GM18867 (cell line): Measurements from ENCODE around the gene WDR86.

Experiments used
- ATAC-seq: cut with Tn5 transposase; IDR thresholded peaks from one replicate; pipeline ENCODE4 v1.9.1; 2021; ENCODE audit warnings: mild to moderate bottlenecking, moderate library complexity; ENCODE audit not compliant: unreplicated experiment

WDR86 gene

DNA sequence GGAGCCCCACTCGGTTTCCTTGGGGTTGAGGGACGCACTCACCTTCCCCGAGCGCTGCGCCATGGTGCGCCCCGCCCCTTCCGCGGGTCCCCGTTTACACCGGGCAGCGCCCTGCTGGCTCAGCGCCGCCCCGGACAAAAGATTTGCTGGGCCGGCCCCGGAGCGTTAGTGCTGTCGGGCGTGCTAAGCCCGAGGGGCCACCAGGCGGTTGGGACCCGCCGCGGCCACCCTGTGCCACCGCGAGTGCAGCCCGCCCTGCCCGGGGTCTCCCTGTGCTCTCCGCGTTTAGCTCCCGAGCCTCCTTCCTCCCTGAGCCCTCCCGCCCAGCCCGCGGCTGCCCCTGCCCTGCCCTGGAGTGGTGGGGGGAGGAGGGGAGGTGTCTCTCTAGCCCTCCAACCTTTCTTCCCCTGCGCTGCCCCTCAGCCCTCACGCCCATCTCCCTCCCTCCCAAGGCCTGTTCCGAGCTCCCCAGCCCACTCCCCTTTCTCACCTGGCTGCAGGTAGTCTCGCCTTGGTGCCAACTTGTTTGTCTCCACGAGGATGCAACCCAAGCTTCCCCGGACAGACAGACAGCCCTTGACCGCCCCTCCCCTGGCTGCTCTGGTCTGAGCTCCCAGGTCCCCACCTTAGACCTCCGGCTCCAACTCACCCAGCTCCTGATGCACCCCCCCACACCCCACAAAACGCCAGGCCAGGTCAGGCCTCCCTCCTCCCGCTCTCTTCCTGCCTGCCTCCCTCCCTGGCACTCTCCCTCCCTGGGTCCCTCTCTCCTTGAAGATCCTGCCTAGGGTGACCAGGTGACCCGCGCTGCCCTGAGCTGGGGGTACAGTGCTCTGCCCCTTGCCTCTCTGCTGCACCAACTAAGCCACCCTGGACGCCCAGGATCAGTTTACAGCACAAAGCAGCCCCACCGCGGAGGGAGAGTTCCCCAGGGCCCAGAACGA lies 30.3 kb upstream of the WDR86 start, which contains the start of gene CRYGN:
Gene CRYGN (minus strand): TSS at position 287 of the 944 bp plus-strand sequence. CDS start 224 bp downstream, at position 63.
- no peak for ATAC-seq

DNA sequence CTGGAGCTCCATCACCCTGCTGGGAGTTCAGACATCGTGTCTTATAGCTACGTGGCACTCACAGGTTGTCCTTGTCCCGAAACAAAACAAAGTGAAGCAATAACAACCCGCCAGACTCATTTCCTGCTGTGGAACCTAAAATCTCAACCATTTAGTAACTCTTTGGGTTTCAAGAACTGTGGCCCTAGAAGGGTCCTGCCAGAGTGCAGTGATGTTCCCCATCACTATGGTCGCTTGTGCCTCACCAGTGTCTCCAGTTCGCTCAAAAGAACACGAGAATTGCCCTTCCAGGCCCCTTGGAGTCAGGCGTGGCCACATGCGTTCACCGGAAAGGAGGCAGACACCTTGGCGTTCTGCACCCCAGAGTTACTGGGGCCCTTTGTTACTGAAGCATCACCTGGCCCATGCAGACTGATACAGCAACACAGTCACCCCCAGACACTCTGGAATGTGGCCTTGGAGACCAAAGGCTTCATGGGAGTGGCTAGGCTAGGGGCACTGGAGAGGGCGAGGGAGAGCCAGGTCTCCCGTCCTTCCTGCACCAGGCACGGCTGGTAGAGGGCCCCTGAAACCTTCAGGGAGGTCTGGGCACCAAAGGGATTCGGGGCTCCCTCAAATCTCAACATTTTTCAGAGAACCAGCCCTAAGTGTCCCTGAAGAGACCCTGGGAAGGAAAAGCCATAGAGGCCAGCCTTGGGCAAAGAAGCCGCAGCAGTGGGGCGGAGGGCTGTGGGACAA lies 29.2 kb upstream of the WDR86 start:
- ATAC-seq, result no peak

GRCh38 chr7:151437866-151438516 lies 28.2 kb upstream of the WDR86 start:
- ATAC-seq, result no peak

DNA sequence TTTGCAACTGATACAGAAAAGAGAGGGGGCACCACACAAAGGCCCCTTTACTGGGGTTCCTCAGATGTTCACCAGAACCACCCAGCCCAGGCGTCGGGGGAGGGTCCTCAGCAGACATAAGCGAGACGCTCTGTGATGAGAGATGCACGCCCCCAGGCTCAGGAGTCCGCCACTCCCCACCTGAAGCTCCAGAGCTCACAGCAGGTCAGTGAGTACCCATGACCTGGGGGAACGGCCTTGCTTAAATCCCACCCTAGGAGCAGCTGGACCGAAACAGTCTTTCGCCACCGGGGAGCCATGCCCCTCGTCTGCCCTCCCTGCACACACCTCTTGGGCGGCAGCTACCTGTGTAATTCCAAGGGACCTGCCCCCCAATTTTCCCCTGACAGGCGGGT lies 27.3 kb upstream of the WDR86 start:
- no peak for ATAC-seq

DNA sequence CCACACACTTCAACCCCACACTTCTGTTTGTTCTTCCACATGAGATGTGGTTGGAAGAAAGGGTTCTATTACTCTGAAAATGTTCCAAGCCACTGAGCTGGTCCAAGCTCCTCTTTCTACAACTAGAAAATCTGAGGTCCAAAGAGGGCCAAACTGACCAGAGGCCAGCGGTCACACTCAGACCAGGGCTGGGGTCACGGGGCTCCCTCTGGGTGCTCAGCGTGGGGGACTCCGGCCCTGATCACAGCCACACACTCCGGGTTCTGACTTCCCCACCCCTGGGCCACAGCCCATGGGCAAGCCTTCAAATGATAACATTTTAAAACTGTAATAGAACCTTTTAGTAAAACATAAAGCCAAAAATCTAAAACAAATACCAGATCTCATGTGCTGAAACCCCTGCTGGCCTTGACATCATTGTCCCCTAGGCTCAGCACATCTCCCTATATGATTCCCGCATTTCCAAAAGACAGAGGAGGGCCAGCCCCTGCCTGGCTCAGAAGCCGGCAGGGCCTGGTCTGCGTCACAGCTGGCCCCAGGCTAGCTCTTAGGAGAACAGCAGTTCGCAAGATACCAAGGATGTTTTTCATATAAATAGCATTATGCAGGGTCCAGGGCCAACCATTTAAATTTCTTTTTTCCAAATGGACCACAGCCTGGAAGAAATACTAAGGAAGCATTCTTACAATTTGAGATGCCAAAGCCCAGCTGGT lies 26.8 kb upstream of the WDR86 start:
- no peak for ATAC-seq

DNA sequence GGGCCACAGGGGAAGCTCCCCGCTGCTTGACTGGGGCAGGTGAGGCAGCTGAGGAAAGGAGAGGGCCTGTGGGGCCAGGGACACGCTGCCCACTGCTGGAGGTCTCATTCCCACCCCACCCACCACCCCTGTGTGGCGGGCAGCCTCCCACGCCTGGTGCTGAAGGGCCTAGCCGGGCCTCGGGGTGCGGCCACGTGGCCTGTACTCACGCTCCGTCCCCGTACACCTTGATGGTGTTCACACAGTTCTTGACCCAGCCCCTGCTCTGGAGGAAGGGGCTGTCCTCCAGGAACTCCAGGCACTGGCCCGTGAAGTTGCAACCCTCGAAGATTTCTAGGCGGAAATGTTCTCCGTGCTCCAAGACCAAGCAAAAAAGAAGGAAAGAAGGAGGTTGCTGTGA lies 26.1 kb upstream of the WDR86 start:
- no peak for ATAC-seq

DNA sequence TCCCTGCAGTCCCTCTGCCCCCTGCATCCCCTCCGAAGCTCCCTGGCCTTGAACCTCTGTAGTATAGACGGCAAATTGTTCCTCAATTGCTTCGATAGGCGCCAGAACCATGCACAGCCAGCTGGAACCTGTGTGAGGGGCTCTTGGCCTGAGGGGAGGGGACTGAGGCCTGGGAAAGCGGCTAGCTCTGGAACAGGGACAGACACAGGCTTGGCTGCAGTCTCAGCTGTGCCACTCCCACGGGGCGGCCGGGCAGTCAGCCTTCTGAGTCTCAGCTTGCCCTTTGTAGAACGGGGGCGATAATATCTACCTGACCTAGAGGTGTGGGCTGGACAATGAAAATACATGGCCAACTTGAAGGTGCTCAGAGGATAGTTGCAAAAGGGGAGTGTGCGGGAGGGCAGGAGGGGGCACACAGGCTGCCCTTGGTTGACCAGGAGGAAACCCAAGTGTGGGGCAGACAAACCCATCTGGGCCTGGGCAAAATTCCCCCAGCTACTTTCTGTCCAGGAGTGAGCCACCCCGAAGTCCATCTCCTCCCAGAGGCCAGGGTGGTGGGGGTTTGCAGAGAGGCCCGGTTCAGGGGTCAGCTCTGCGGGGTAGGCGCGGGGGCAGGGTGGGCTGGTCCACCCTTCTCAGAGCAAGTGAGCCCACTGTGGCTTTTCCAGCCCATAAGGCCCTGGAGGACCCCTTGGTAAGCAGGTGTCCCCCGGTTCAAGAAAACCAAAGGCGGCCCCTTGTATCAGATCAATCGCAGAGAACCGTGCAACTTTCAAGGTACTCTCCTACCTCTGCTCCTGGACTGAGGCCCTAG lies 25.5 kb upstream of the WDR86 start:
- no peak for ATAC-seq

GRCh38 chr7:151434549-151434948 lies 24.7 kb upstream of the WDR86 start:
- no peak for ATAC-seq

DNA sequence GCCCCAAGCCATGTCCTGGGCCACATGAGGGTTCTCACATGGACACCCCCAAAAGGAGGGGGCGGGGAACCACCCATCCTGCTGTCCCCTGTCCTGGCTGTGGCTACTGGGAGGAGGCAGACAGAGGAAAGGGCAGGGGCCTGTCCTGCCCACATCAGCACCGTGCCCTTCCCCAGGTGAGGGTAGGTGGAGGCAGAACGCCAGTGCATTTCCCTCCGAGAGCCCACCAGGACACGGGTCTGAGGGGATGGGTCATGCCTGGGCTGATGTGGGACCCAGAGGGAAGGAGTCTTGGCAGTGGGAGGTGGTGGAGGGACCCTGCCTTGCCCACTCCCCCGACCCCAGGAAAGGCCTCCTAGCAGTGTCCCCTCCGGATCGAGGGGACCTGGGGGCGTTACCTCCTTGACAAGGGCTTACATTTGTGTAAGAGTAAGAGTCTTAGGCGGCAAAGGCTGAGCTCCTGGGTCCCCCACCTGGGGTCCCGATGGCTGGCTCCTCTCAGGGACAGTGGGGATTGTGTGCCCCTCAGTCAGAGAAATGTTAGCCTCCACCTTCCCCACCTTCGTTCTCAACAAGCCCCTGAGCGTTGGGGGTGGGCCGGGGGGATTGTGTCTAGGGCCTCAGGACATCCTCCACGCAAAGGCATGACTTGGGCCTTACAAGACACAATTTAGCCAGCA lies 24.0 kb upstream of the WDR86 start:
- ATAC-seq, result no peak

- peak; percentile 79 for ATAC-seq
These were observed 23.1 kb upstream of the WDR86 start for GRCh38 chr7:151432658-151433521.

DNA sequence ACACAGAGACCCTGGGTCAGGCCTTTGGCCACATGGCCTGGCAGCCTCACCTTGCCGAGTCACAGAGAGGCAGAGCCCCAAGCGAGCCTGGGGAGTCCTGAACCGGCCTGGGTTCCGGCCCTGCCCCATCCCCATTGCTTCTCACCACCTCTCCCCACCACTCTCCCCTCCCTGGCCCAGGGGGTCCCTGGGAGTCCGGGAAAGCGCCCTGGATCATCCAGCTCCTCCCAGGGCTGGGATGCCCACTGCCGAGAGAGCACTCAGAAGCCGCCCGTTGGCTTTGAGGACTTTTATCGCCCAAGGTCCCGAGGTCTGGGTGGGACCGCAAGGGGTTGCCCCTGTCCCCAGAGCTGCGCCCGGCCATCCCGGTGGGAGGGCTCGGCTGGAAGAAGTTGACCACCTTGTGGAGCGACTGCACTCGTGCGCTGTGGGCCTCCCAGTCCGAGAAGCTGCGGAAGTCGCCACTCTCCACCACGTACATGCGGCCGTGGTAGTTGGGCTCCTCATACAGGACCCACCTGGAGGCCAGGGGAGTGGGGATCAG lies 22.0 kb upstream of the WDR86 start:
- no peak for ATAC-seq

DNA sequence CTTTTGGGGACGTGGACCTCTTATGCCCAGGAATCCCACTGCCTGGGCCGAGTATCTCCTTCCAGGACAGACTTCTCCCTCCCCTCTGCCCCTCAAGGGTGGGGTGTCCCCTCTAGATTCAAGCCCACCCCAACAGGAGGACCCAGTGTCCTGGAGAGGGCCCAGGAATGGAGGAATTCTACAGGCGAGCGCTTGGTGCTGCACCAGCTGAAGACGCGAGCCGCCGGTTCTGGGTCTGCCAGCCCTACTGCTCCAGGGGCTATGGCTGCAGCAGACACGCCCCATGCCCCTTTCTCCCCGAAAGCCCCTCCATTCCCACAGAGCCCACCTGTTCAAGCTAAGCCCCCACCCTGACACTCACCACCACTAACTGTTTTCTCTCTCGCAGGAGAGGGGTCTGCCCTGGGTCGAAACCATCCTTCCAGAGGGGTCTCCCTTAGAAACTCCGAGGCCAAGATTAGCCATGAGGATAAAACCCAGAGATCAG lies 21.5 kb upstream of the WDR86 start:
- ATAC-seq, result no peak

DNA sequence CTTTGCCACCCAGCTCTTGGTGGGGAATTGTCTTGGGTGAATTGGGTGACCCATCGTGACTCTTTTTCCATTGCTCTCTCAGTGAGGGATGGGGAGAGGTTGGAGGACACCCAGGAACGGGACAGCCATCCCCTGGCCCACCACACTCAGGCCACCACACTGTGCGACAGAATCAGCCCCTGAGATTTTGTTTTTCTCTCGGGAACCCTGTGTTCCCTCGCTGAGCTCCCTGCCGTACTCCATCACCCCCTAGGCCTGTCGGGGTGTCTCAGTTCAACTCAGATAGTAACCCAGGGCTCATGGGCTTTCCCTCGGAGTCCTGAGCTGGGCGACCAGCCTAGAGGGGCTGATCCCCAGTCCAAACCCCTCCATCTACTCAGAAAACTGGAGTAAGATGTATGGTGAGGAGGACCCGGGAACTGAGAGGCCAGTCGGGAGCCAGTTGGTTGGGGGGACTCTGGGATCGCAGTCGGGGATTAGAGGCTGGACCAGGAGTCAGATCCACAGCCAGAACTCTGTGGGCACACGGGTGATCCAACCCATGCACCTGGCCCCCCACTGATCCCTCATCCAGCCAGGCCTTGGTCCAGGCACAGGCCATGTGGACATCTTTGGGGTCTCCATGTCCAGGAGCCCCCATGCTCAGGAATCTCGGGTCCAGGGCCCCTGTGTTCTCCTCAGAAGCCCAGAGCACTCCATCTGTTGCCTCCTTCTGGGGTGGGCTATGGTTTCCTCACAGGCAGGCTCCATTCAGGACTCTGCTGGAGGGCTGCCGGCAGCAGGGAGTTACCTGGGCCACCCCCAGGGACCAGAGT lies 20.8 kb upstream of the WDR86 start:
- no peak for ATAC-seq

DNA sequence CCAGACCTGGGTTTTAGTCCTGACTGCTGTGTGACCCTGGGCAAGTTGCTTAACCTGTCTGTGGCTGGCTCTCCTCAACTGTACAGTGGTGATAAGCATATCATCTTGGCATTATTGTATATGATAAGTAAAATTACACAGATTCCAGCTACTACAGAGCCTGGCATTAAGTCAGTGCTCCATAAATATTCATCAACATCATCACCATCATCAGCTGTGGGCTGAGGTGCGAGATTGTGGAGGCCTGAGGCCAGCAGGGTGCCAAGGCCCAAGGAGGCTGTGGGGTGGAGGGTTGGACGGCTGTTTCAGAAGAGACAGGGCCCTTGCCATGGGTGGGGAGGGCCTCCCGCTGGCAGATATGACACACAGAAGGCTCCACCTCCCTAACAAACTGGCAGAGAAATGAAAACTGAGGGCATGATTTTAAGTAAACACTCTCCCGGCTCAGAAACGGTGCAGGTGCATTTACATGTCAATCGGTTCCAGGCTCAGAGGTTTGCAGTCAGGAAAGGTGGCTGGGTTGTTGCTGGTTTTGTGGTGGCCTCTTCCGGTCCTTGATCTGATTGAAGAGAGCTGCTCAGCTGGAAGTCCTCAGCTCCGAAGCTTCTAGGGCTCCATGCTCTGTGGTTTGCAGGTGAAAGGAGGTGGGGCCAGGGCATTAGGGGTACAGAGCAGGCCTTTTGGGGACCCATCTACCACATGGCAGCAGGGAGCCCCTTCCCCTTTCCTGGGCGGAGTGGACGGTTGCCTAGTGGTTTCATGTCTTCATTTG lies 19.9 kb upstream of the WDR86 start:
- no peak for ATAC-seq

- no peak for ATAC-seq
These were observed 19.4 kb upstream of the WDR86 start for GRCh38 chr7:151429237-151429559.

DNA sequence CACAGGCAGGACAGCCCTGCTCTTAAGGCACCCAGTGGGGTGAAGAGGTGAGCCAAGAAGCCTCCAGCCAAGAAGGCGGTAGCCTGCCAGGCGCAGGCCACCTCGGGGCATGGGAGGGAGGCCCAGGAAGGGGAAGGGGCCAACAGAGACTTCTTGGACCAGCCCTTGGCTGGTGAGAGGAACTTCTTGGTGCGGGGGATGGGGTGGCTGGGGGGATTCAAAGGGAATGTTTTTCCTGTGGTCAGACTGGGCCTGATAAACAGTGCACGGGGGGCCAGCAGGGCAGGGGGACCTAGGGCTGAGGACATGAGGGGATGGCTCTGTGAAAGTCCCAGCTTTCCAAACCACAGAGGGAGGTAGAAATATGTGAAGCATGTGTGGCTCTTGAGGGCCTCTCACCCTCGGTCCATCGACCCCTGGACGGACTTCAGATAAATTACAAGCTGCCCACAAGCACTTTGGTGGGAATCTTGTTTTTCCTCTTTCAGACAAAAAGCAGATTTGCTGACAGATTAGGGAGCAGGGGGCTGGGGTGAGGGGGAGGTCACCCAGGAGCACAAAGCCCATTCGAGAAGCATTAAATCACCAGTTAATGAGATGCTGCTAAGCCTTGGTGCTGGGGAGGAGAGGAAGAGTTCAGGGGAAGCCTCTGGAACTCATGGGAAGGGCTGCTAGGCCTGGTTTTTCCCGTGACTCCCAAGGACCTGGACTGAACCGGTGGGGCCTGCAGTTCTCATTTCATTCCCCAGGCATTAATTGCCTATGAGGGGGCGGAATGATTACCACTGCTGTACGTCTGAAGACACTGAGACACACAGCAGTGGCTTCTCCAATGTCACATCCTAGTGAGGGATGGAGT lies 18.8 kb upstream of the WDR86 start:
- ATAC-seq, result no peak
